ENCODE measurements around the gene AUTS2.

GRCh38 chr7:70165477-70166170 lies 567.3 kb downstream of the AUTS2 start:
- TF ChIP-seq SUZ12 (IDR thresholded peaks at IDR 0.05; ENCODE audit: extremely low read depth, insufficient read depth, insufficient read length) = no peak
- no peak for TF ChIP-seq YY1 (IDR thresholded peaks at IDR 0.05; ENCODE audit: insufficient read depth, insufficient read length)
